Choroid plexus epithelial cell (primary cell): ENCODE data around the gene ALAS1.

Experiments
- DNase-seq: peaks from one replicate; pipeline ENCODE4 v3.0.0-alpha.2; 2010; ENCODE audit warnings: low read depth
- H3K4me3 ChIP-seq: 2 replicates; pipeline ENCODE4 v1.5.1; 2011; ENCODE audit warnings: low read depth, mild to moderate bottlenecking, control low read depth, low read length, moderate library complexity
- CTCF ChIP-seq: conservative IDR thresholded peaks from 2 replicates; pipeline ENCODE4 v1.5.1; 2011; ENCODE audit warnings: low read depth, mild to moderate bottlenecking, control low read depth, inconsistent platforms, low read length, moderate library complexity

Gene ALAS1

GRCh38 chr3:52178537-52178936 is 19.4 kb upstream of the ALAS1 start:
- DNase-seq = no peak
- no peak overlapping the region for H3K4me3 ChIP-seq
- no peak for TF ChIP-seq CTCF

GRCh38 chr3:52181543-52181942 is 16.4 kb upstream of the ALAS1 start:
- H3K4me3 ChIP-seq = no peak overlapping the region
- TF ChIP-seq CTCF = no peak
- DNase-seq = peak; percentile 58

GRCh38 chr3:52182196-52182595 is 15.8 kb upstream of the ALAS1 start:
- no peak for DNase-seq
- TF ChIP-seq CTCF = no peak
- H3K4me3 ChIP-seq = no peak overlapping the region

- TF ChIP-seq CTCF = no peak
- DNase-seq = no peak
- H3K4me3 ChIP-seq = no peak overlapping the region
These were observed 15.3 kb upstream of the ALAS1 start for GRCh38 chr3:52182691-52183090.

GRCh38 chr3:52183786-52184445 is 14.0 kb upstream of the ALAS1 start:
- no peak for DNase-seq
- no peak for TF ChIP-seq CTCF
- no peak overlapping the region for H3K4me3 ChIP-seq

- no peak overlapping the region for H3K4me3 ChIP-seq
- DNase-seq = no peak
- TF ChIP-seq CTCF = no peak
These were observed 13.3 kb upstream of the ALAS1 start for GRCh38 chr3:52184690-52185089.

GRCh38 chr3:52185311-52185710 is 12.6 kb upstream of the ALAS1 start:
- DNase-seq = no peak
- TF ChIP-seq CTCF = no peak
- H3K4me3 ChIP-seq = no peak overlapping the region
